ENCODE measurements around the gene KRT13. TPM values are rescaled to one million over a fixed set of nuclear protein-coding genes. Genes with fewer than 3 reads are reported as not detected.

KRT13 gene
- total and polyA plus RNA-seq, 2 donors (not counting 1 experiment from before 2014, with no cell fraction given): not detected

DNA sequence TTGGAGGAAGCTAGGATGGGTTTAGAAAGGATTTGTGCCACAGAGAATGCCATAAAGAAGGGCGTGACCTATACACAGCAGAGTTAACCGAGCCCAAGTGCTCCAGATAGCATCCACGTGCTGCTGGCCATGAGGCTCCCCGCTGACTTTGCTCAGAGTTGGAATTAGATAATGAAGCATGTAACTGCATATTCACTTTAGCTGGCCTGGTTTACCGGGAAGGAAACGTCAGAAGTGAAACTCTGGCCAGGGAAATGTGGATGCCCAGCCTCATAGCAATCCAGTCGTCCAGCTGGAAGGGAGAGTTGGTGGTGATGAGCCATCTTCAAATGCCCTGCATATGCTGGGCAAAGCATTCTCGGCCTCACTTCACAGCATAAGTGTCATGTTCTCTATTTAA is 30.5 kb downstream of the KRT13 start:
- no peak for TF ChIP-seq EZH2 (IDR thresholded peaks at IDR 0.05; ENCODE audit: borderline replicate concordance, insufficient read depth, low read depth, low read length, poor library complexity, severe bottlenecking)
- TF ChIP-seq, protein P1, sequence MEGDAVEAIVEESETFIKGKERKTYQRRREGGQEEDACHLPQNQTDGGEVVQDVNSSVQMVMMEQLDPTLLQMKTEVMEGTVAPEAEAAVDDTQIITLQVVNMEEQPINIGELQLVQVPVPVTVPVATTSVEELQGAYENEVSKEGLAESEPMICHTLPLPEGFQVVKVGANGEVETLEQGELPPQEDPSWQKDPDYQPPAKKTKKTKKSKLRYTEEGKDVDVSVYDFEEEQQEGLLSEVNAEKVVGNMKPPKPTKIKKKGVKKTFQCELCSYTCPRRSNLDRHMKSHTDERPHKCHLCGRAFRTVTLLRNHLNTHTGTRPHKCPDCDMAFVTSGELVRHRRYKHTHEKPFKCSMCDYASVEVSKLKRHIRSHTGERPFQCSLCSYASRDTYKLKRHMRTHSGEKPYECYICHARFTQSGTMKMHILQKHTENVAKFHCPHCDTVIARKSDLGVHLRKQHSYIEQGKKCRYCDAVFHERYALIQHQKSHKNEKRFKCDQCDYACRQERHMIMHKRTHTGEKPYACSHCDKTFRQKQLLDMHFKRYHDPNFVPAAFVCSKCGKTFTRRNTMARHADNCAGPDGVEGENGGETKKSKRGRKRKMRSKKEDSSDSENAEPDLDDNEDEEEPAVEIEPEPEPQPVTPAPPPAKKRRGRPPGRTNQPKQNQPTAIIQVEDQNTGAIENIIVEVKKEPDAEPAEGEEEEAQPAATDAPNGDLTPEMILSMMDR (IDR thresholded peaks at IDR 0.05): no peak

DNA sequence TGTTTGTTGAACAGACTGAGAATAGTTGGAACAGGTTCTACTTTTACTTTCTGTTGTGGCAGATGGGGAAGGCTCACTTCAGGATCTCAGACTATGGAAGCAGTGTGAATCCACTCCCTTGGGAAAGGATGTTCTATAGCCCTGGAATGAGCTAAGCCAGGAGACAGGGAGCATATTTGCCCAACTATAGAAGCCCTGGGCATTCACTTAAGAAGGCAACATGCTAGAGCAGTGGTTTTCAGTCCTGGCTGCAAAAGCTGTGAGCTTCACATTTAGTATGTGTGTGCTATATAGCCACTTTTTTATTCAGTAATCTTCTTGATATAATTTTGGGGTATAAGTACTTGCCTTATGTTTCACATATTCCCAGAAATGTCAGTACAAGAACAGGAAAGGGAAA is 37.1 kb downstream of the KRT13 start:
- H3K4me3 Mint-ChIP-seq: no peak overlapping the region
- no peak overlapping the region for H3K4me3 ChIP-seq (ENCODE audit: control extremely low read depth in 1 of 5, extremely low read depth in 1 of 5, insufficient read depth in 1 of 5, low read depth in 2 of 5, low read length in 4 of 5)
- no peak overlapping the region for H3K27ac ChIP-seq (ENCODE audit: low read length in 2 of 2)
- H2AFZ ChIP-seq (ENCODE audit: insufficient read depth, low read depth, low read length, poor library complexity, severe bottlenecking): no peak overlapping the region
- H3K27me3 ChIP-seq (replicated peaks in 1 of 4; ENCODE audit: control extremely low read depth in 1 of 4, control insufficient read depth in 3 of 4, insufficient read depth in 4 of 4, low read length in 3 of 4): peaks cover 0 to 6% (median 2%) of the 10 kb centered on the region in 4 experiments
- H3K79me2 ChIP-seq (ENCODE audit: control insufficient read depth, insufficient read depth, low read length): no peaks in the 10 kb centered on the region
- DNase-seq (no peak), ATAC-seq (ENCODE audit: low read depth) (no peak)
- no peak overlapping the region for H3K9ac ChIP-seq (ENCODE audit: low read length)
- CTCF ChIA-PET: no interaction called here
- H3K4me2 ChIP-seq (replicated peaks; ENCODE audit: low read depth, low read length, poor library complexity, severe bottlenecking): no peak overlapping the region
- no peaks in the 10 kb centered on the region for H3K4me1 Mint-ChIP-seq
- H3K9me3 ChIP-seq (ENCODE audit: control extremely low read depth in 1 of 3, control insufficient read depth in 2 of 3, insufficient read depth in 1 of 3, low read length in 2 of 3): peaks cover 0 to 12% (median 0%) of the 10 kb centered on the region in 3 donors
- peaks cover 36% of the 10 kb centered on the region for H3K27me3 Mint-ChIP-seq
- TF ChIP-seq, protein P1 (IDR thresholded peaks at IDR 0.05): no peak
- TF ChIP-seq EZH2 (IDR thresholded peaks at IDR 0.05; ENCODE audit: borderline replicate concordance, insufficient read depth, low read depth, low read length, poor library complexity, severe bottlenecking): no peak
- H3K9me3 Mint-ChIP-seq (ENCODE audit: insufficient read depth): peaks cover 2% of the 10 kb centered on the region
- no peaks in the 10 kb centered on the region for H3K4me1 ChIP-seq (ENCODE audit: control insufficient read depth in 2 of 2, insufficient read depth in 2 of 2, low read length in 2 of 2)
- H3K27ac Mint-ChIP-seq: no peak overlapping the region
- intact Hi-C loops (cut with micrococcal nuclease): no loop called here
- H3K36me3 ChIP-seq (replicated peaks in 1 of 2; ENCODE audit: control extremely low read depth in 1 of 2, control insufficient read depth in 1 of 2, extremely low read depth in 1 of 2, insufficient read depth in 2 of 2, low read length in 1 of 2): no peaks in the 10 kb centered on the region
- H4K20me1 ChIP-seq (ENCODE audit: control insufficient read depth, insufficient read depth, low read length, poor library complexity, severe bottlenecking): no peaks in the 10 kb centered on the region
- POLR2A ChIA-PET: no interaction called here

More for the DNA sequence above, 30.5 kb downstream of the KRT13 start:
- Histone ChIP-seq H3K9me3 (ENCODE audit: control extremely low read depth in 1 of 3, control insufficient read depth in 2 of 3, insufficient read depth in 1 of 3, low read length in 2 of 3) (no peaks in the 10 kb centered on the region), H3K4me3 (ENCODE audit: control extremely low read depth in 1 of 5, extremely low read depth in 1 of 5, insufficient read depth in 1 of 5, low read depth in 2 of 5, low read length in 4 of 5) (no peak overlapping the region), H2AFZ (ENCODE audit: insufficient read depth, low read depth, low read length, poor library complexity, severe bottlenecking) (no peak overlapping the region), H4K20me1 (ENCODE audit: control insufficient read depth, insufficient read depth, low read length, poor library complexity, severe bottlenecking) (no peaks in the 10 kb centered on the region), H3K4me2 (replicated peaks; ENCODE audit: low read depth, low read length, poor library complexity, severe bottlenecking) (no peak overlapping the region), H3K36me3 (replicated peaks in 1 of 2; ENCODE audit: control extremely low read depth in 1 of 2, control insufficient read depth in 1 of 2, extremely low read depth in 1 of 2, insufficient read depth in 2 of 2, low read length in 1 of 2) (no peaks in the 10 kb centered on the region), H3K27me3 (replicated peaks in 1 of 4; ENCODE audit: control extremely low read depth in 1 of 4, control insufficient read depth in 3 of 4, insufficient read depth in 4 of 4, low read length in 3 of 4) (no peaks in the 10 kb centered on the region), H3K4me1 (ENCODE audit: control insufficient read depth in 2 of 2, insufficient read depth in 2 of 2, low read length in 2 of 2) (peaks cover 2 to 4% of the 10 kb centered on the region in 2 donors), H3K9ac (ENCODE audit: low read length) (no peak overlapping the region), H3K79me2 (ENCODE audit: control insufficient read depth, insufficient read depth, low read length) (no peaks in the 10 kb centered on the region), H3K27ac (ENCODE audit: low read length in 2 of 2) (no peak overlapping the region)
- 68% methylated on average over 6 of the region's 8 CpGs for WGBS (ENCODE audit: insufficient coverage)
- no peak overlapping the region for H3K4me3 Mint-ChIP-seq
- H3K9me3 Mint-ChIP-seq (ENCODE audit: insufficient read depth): peaks cover 2% of the 10 kb centered on the region
- peaks cover under 1% of the 10 kb centered on the region for H3K4me1 Mint-ChIP-seq
- DNase-seq (no peak), ATAC-seq (ENCODE audit: low read depth) (no peak)
- peaks cover 7% of the 10 kb centered on the region for H3K27me3 Mint-ChIP-seq
- intact Hi-C loops (cut with micrococcal nuclease): no loop called here
- H3K27ac Mint-ChIP-seq: no peak overlapping the region
- CTCF ChIA-PET: no interaction called here
- POLR2A ChIA-PET: no interaction called here

Measured in B cell (primary cell).